Glutamatergic neuron (in vitro differentiated cells): ENCODE measurements around the gene PBX2. TPM values are rescaled to one million over a fixed set of nuclear protein-coding genes. Genes with fewer than 3 reads are reported as not detected.

Experiments used
- DNase-seq: peaks from one replicate; pipeline ENCODE4 v3.0.0; 2022
- H3K27ac Mint-ChIP-seq: one replicate; pipeline ENCODE4 v1.8.0; 2020; ENCODE audit warnings: mild to moderate bottlenecking, mixed read lengths, inconsistent platforms; ENCODE audit not compliant: unreplicated experiment
- H3K27me3 Mint-ChIP-seq: one replicate; pipeline ENCODE4 v1.8.0; 2020; ENCODE audit warnings: mild to moderate bottlenecking, moderate library complexity, mixed read lengths, inconsistent platforms; ENCODE audit not compliant: unreplicated experiment
- H3K36me3 Mint-ChIP-seq: one replicate; pipeline ENCODE4 v1.8.0; 2020; ENCODE audit warnings: mild to moderate bottlenecking, mixed read lengths, inconsistent platforms; ENCODE audit not compliant: unreplicated experiment
- H3K4me1 Mint-ChIP-seq: one replicate; pipeline ENCODE4 v1.8.0; 2020; ENCODE audit warnings: mild to moderate bottlenecking, low read depth, mixed read lengths, inconsistent platforms; ENCODE audit not compliant: unreplicated experiment
- H3K4me3 Mint-ChIP-seq: one replicate; pipeline ENCODE4 v1.8.0; 2020; ENCODE audit warnings: mild to moderate bottlenecking, mixed read lengths, inconsistent platforms; ENCODE audit not compliant: unreplicated experiment
- H3K9me3 Mint-ChIP-seq: one replicate; pipeline ENCODE4 v1.8.0; 2020; ENCODE audit warnings: mild to moderate bottlenecking, moderate library complexity, mixed read lengths, inconsistent platforms; ENCODE audit not compliant: unreplicated experiment
- CTCF ChIP-seq: fragments of 200-600 bp; sonication (generic); IDR thresholded peaks from one replicate; pipeline ENCODE4 v1.5.0; 2021; ENCODE audit not compliant: partially characterized antibody, unreplicated experiment
- total RNA-seq: library from RNA; stranded (reverse); fragmentation: NEBNext Ultra II Directional; extraction: Animal tissue kit (Norgen Biotek cat#: 25700); gene quantifications from one replicate; pipeline ENCODE4 v1.2.1, GENCODE V29; 2021; ENCODE audit not compliant: unreplicated experiment

PBX2 gene
- total RNA-seq, 1 donor from 2014 or later = 105 TPM

DNA sequence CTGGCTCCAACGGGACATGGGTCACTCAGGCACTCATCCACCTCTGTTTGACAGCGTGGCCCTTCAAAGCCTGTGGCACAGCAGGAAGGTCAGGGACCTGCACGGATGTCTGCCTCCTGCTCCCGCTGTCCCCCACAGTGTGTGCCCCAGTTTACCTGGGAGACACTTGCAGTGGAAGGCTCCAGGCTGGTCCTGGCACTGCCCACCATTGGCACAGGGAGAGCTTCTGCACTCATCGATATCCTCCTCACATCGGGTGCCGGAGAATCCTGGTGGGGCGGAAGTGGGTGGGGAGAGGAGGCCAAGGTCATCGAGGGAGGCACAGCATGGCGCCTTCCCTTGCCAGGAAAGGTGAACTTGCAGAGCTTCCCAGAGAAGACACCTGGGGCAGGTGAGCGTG, 27.0 kb upstream of the PBX2 start:
- DNase-seq = no peak
- Mint-ChIP-seq H3K9me3 (peaks cover 2% of the 10 kb centered on the region), H3K27ac (no peak overlapping the region), H3K27me3 (peaks cover 5% of the 10 kb centered on the region), H3K36me3 (peaks cover 3% of the 10 kb centered on the region), H3K4me3 (no peak overlapping the region), H3K4me1 (no peaks in the 10 kb centered on the region)
- no peak for TF ChIP-seq CTCF

- no peak for DNase-seq
- peaks cover 2% of the 10 kb centered on the region for H3K9me3 Mint-ChIP-seq
- peaks cover 3% of the 10 kb centered on the region for H3K36me3 Mint-ChIP-seq
- H3K4me1 Mint-ChIP-seq = no peaks in the 10 kb centered on the region
- no peak overlapping the region for H3K27ac Mint-ChIP-seq
- peaks cover 5% of the 10 kb centered on the region for H3K27me3 Mint-ChIP-seq
- TF ChIP-seq CTCF = no peak
- H3K4me3 Mint-ChIP-seq = no peak overlapping the region
Observed at GRCh38 chr6:32216285-32216684, 26.3 kb upstream of the PBX2 start.

DNA sequence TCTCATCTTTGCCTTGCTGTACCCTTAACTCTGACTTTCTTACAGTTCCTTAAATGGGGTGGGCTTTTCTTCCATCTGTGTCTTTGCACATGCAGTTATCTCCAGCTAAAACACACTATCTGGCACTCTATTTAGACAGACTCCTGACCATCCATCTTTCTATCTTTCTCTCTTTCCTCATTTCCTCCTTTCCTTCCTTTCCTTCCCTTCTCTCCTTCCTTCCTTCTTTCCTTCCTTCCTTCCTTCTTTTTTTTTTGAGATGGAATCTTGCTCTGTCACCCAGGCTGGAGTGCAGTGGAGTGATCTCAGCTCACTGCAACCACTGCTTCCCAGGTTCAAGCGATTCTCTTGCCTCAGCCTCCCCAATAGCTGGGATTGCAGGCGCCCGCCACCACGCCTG, 25.6 kb upstream of the PBX2 start:
- no peak overlapping the region for H3K27ac Mint-ChIP-seq
- TF ChIP-seq CTCF = no peak
- H3K27me3 Mint-ChIP-seq = peaks cover 7% of the 10 kb centered on the region
- no peak overlapping the region for H3K4me3 Mint-ChIP-seq
- peaks cover 2% of the 10 kb centered on the region for H3K9me3 Mint-ChIP-seq
- peaks cover 3% of the 10 kb centered on the region for H3K36me3 Mint-ChIP-seq
- no peak for DNase-seq
- no peaks in the 10 kb centered on the region for H3K4me1 Mint-ChIP-seq

DNA sequence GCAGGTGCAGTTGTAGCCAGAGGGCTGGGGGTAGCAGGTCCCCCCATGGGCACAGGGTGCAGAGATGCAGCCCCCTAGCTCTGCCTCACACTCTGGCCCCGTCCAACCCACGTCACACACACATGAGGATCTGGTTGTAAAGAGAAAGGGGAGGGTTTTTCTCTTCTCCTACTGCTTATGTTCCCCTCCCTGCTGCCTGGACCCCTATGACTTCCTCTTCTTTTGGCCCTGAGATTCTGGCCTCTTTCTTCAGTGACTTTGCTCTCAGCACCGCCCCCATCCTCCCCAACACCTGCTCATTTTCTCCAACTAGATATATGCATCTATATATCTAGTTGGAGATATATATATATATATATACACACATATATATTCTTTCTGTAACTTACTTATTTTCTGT, 24.1 kb upstream of the PBX2 start:
- Mint-ChIP-seq H3K9me3 (peaks cover 2% of the 10 kb centered on the region), H3K27ac (no peak overlapping the region), H3K27me3 (peaks cover 8% of the 10 kb centered on the region), H3K36me3 (peaks cover 3% of the 10 kb centered on the region), H3K4me1 (no peaks in the 10 kb centered on the region), H3K4me3 (no peak overlapping the region)
- no peak for TF ChIP-seq CTCF
- DNase-seq = no peak

DNA sequence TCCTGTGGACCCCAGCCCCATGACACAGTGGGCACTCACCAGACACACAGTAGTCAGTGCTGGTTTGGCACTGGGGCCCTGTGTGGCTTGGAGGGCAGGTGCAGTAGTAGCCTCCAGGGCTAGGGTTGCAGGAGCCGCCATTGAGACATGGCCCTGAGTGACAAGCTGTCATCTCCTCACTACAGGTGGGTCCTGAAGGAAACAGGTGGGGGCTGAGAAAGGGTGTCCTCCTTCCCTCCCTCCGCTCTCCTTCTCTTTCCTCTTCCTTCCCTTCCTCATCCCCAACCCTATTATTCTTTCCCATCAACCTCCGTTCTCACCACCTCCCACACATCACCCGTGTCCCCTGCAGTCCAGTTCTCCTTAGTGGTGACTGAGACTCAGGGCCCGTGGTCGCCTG, 23.6 kb upstream of the PBX2 start:
- no peaks in the 10 kb centered on the region for H3K9me3 Mint-ChIP-seq
- H3K27ac Mint-ChIP-seq = no peak overlapping the region
- H3K36me3 Mint-ChIP-seq = peaks cover 3% of the 10 kb centered on the region
- no peak for DNase-seq
- peaks cover 8% of the 10 kb centered on the region for H3K27me3 Mint-ChIP-seq
- no peaks in the 10 kb centered on the region for H3K4me1 Mint-ChIP-seq
- TF ChIP-seq CTCF = no peak
- H3K4me3 Mint-ChIP-seq = no peak overlapping the region
